HEK293T (cell line): ENCODE measurements around the gene CELF5.
A peak's percentile ranks its signal among the peaks of the same experiment; 100 is the strongest.

Experiments
- CTCF ChIA-PET: fragments of 350-600 bp; formaldehyde crosslinking; extraction: SDS; loops from one replicate; lab custom pipeline; 2021; ENCODE audit warnings: antibody characterized with exemption, inconsistent platforms; lab: Yijun Ruan, JAX
- POLR2A ChIA-PET: fragments of 350-600 bp; formaldehyde crosslinking; extraction: SDS; loops from one replicate; lab custom pipeline; 2020; ENCODE audit warnings: antibody characterized with exemption, inconsistent platforms; lab: Yijun Ruan, JAX
- DNase-seq: peaks from one replicate; pipeline ENCODE4 v3.0.0; 2012; ENCODE audit warnings: mixed read lengths; ENCODE audit errors: extremely low spot score
- ARNT ChIP-seq: fragments of 450-650 bp; IDR thresholded peaks from 2 replicates; pipeline ENCODE4 v1.6.1; 2017; ENCODE audit warnings: mild to moderate bottlenecking
- BHLHE40 ChIP-seq: fragments of 450-650 bp; IDR thresholded peaks from 2 replicates; pipeline ENCODE4 v1.6.1; 2016; ENCODE audit warnings: mild to moderate bottlenecking, moderate library complexity, borderline replicate concordance
- CTBP1 ChIP-seq: fragments of 450-650 bp; IDR thresholded peaks from 2 replicates; pipeline ENCODE4 v1.6.1; 2016; ENCODE audit warnings: borderline replicate concordance
- ELF4 ChIP-seq: fragments of 450-650 bp; IDR thresholded peaks from 2 replicates; pipeline ENCODE4 v1.6.1; 2017; ENCODE audit warnings: antibody characterized with exemption
- FOXA1 ChIP-seq: fragments of 450-650 bp; IDR thresholded peaks from 2 replicates; pipeline ENCODE4 v1.6.1; 2016; ENCODE audit warnings: mild to moderate bottlenecking
- FOXK2 ChIP-seq: fragments of 450-650 bp; IDR thresholded peaks from 2 replicates; pipeline ENCODE4 v1.6.1; 2016; ENCODE audit warnings: mild to moderate bottlenecking
- FOXM1 ChIP-seq: fragments of 450-650 bp; IDR thresholded peaks from 2 replicates; pipeline ENCODE4 v1.6.1; 2017; ENCODE audit warnings: mild to moderate bottlenecking, borderline replicate concordance
- HDGF ChIP-seq: fragments of 450-650 bp; IDR thresholded peaks from 2 replicates; pipeline ENCODE4 v1.6.1; 2017; ENCODE audit warnings: antibody characterized with exemption, borderline replicate concordance
- L3MBTL2 ChIP-seq: fragments of 450-650 bp; conservative IDR thresholded peaks from 2 replicates; pipeline ENCODE4 v1.6.1; 2016; ENCODE audit warnings: mild to moderate bottlenecking
- LEF1 ChIP-seq: fragments of 450-650 bp; IDR thresholded peaks from 2 replicates; pipeline ENCODE4 v1.6.1; 2017; ENCODE audit warnings: mild to moderate bottlenecking, borderline replicate concordance
- NFRKB ChIP-seq: fragments of 450-650 bp; IDR thresholded peaks from 2 replicates; pipeline ENCODE4 v1.6.1; 2016; ENCODE audit warnings: mild to moderate bottlenecking, moderate library complexity
- SP1 ChIP-seq: fragments of 450-650 bp; IDR thresholded peaks from 2 replicates; pipeline ENCODE4 v1.6.1; 2017
- SUZ12 ChIP-seq: fragments of 450-650 bp; IDR thresholded peaks from 2 replicates; pipeline ENCODE4 v1.6.1; 2016; ENCODE audit warnings: mild to moderate bottlenecking
- TARDBP ChIP-seq: fragments of 450-650 bp; IDR thresholded peaks from 2 replicates; pipeline ENCODE4 v1.6.1; 2016
- ZNF384 ChIP-seq: fragments of 450-650 bp; IDR thresholded peaks from 2 replicates; pipeline ENCODE4 v1.6.1; 2016
- TF ChIP-seq, protein P1 (sequence below): fragments of 450-650 bp; IDR thresholded peaks from 2 replicates; pipeline ENCODE4 v1.6.1; 2016

Gene CELF5

DNA sequence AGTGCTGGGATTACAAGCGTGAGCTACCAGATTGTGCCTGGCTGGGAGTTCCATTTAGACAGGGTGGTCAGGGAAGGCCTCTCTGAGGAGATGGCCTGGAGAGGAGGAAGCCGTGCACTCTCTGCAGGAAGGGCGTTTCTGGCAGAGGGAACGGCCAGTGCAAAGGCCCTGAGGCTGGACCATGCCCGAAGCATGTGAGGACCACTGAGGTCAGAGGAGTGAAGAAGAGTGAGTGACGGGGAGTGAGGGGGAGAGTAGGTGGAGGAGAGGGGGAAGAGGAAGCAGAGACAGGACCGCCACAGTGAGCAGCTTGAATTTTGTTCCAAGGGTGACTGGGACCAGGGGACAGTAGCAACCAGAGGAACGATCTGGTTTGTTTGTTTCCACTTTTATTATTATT, 32.6 kb downstream of the CELF5 start:
- no peak for TF ChIP-seq FOXM1
- no peak for TF ChIP-seq L3MBTL2
- TF ChIP-seq, protein P1, sequence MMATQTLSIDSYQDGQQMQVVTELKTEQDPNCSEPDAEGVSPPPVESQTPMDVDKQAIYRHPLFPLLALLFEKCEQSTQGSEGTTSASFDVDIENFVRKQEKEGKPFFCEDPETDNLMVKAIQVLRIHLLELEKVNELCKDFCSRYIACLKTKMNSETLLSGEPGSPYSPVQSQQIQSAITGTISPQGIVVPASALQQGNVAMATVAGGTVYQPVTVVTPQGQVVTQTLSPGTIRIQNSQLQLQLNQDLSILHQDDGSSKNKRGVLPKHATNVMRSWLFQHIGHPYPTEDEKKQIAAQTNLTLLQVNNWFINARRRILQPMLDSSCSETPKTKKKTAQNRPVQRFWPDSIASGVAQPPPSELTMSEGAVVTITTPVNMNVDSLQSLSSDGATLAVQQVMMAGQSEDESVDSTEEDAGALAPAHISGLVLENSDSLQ, result no peak
- no peak for TF ChIP-seq HDGF
- no peak for TF ChIP-seq CTBP1
- no peak for TF ChIP-seq LEF1
- TF ChIP-seq TARDBP, result no peak
- TF ChIP-seq BHLHE40, result no peak
- TF ChIP-seq SP1, result no peak
- DNase-seq, result no peak
- POLR2A ChIA-PET, result interaction anchor here (1.3 kb wide), 1 partner anchor 15 kb away, joined by 4 read pairs; no protein-coding TSS in a partner anchor
- CTCF ChIA-PET, result no interaction called here

DNA sequence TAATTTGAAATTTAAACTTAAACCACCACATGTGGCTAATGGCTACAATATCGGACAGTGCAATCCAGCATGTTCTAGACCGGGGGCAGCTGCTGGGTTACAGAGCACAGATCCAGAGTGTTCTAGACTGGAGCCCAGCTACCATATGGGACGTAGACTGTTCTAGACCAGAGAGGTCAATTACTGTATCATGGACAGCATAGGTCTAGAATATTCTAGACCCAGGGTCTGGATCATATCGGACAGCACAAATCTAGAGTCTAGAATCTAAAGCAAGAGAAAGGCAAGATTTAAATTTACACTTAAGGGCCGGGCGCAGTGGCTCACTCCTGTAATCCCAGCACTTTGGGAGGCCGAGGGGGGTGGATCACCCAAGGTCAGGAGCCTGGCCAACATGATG, 37.9 kb downstream of the CELF5 start:
- POLR2A ChIA-PET, result no interaction called here
- CTCF ChIA-PET, result interaction anchor here (1.4 kb wide), 1 partner anchor 13 kb away, joined by 8 read pairs; no protein-coding TSS in a partner anchor
- no peak for DNase-seq
- TF ChIP-seq ELF4 (no peak), TARDBP (no peak)

DNA sequence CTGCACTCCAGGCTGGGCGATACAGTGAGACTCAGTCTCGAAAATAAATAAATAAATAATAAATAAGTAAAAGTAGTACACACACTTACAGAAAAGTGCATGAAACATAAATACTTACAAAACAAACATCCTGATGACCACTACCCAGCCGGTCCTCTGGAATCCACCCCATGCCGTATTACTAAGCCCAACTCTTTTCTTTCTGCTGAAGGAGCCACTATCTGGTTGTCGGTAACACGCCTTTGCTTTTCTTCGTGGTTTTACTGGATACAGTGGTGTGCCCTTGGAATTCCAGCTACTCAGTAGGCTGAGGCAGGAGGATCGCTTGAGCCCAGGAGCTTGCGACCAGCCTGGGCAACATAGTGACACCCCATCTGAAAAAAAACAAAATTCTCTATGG, 39.4 kb downstream of the CELF5 start:
- TF ChIP-seq, protein P1, result no peak
- no peak for TF ChIP-seq TARDBP
- no peak for TF ChIP-seq FOXA1
- no peak for TF ChIP-seq ELF4
- no peak for TF ChIP-seq LEF1
- TF ChIP-seq CTBP1, result no peak
- no peak for TF ChIP-seq SUZ12
- TF ChIP-seq NFRKB, result no peak
- TF ChIP-seq SP1, result no peak
- no peak for TF ChIP-seq L3MBTL2
- TF ChIP-seq FOXM1, result no peak
- TF ChIP-seq ZNF384, result no peak
- TF ChIP-seq ARNT, result no peak
- TF ChIP-seq FOXK2, result no peak
- TF ChIP-seq BHLHE40, result no peak
- TF ChIP-seq HDGF, result no peak
- no peak for DNase-seq
- POLR2A ChIA-PET, result no interaction called here

DNA sequence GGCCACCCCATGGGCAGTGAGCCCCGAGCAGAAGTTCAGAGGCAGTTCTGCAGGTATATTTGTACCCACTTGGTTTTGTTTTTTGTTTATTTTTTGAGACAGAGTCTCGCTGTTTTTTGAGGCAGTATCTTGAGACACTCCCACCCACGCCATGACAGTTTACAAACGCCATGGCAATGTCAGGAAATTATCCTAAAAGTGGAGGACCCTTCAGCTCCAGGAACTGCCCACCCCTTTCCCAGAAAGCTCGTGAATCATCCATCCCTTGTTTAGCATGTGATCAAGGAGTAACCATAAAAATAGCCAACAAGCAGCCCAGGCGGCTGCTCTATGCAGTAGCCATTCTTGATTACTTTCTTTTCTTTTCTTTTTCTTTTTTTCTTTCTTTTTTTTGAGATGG, 41.0 kb downstream of the CELF5 start:
- TF ChIP-seq HDGF, result no peak
- TF ChIP-seq NFRKB, result no peak
- no peak for TF ChIP-seq TARDBP
- TF ChIP-seq CTBP1, result no peak
- TF ChIP-seq L3MBTL2, result no peak
- TF ChIP-seq FOXK2, result no peak
- TF ChIP-seq SP1, result no peak
- no peak for TF ChIP-seq LEF1
- TF ChIP-seq, protein P1, result no peak
- TF ChIP-seq ARNT, result no peak
- no peak for TF ChIP-seq FOXA1
- TF ChIP-seq ZNF384, result no peak
- TF ChIP-seq BHLHE40, result no peak
- POLR2A ChIA-PET, result no interaction called here
- DNase-seq, result no peak
- CTCF ChIA-PET, result interaction anchor here (1.4 kb wide), 1 partner anchor 10 kb away, joined by 6 read pairs; no protein-coding TSS in a partner anchor

More for the DNA sequence above, 39.4 kb downstream of the CELF5 start:
- CTCF ChIA-PET, result no interaction called here

DNA sequence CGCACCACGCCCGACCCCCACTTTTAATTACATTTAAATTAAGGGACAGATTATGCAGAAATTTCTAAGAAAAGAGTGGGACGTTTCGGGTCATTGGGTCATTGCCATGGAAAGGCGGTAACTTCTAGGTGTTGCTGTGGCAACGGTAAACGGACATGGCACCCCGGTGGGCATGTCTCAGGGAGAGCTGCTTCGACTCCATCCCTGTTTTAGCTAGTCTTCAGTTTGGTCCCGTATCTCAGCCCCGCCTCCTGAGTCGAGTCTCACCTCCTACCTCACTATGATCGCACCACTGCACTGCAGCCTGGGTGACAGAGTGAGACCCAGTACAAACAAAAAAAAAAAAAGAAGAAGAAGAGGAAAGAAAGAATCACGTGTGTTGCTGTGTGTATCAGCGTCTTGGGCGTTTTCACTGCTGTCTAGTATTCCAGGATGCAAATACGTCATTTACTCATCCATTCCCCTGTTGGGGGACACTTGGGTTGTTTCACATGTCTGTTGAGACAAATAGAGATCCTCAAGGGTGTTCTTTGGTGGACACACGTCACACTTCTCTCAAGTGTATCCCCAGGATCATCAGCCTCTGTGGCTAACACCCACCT, 41.7 kb downstream of the CELF5 start:
- DNase-seq, result no peak
- ChIA-PET CTCF (interaction anchor here (1.4 kb wide), 1 partner anchor 9 kb away, joined by 6 read pairs; no protein-coding TSS in a partner anchor), POLR2A (no interaction called here)
- TF ChIP-seq, protein P1, result no peak

DNA sequence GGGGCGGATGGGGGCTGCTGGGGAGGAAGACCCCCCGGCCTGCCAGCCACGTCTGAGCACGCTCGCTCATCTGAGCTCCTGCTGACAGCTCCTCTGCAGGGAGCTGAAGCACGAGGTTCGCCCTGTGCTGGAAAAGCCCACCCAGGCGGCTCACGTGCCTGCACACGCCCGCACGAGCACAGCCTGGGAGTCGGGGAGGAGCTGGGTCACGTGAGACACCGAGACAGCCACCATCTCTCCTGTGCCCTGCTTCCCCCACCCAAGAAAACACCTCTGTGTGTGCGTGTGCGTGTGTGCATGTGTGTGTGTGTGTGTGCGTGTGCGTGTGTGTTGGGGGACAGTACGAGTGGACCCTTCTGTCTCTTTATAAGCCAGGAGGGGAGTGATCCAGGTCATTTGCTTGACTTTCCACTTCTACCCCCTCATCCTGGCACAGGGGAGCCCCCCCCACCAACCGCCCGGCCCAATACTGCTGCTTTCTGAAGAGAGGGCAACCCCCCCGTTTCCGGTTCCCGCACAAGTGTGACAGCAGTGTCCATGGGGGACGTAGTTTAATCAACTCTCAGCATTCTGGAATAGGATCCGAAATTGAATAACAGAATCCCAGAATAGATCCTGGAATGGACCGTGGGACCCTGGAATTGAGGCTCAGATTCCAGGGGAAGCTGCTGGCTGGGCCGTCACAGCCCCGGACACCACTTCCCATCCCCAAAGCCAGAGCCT, 42.5 kb downstream of the CELF5 start:
- ChIA-PET POLR2A (no interaction called here), CTCF (interaction anchor here (0.6 kb wide), 1 partner anchor 32 kb away, joined by 3 read pairs; no protein-coding TSS in a partner anchor)
- DNase-seq, result peak; percentile 33
- TF ChIP-seq L3MBTL2 (peak; percentile 28; the same call in 1 of the 2 replicates), BHLHE40 (no peak)
